Stimulated activated CD4-positive, alpha-beta T cell treated with anti-CD3 and anti-CD28 coated beads, Interleukin-15, amount 100 ng/mL, for 1 hour (primary cell): ENCODE measurements around the gene CMTM4.
"Not testable (repeated sequence)": the region's sequence is repeated elsewhere in the genome, so short reads cannot be mapped to it uniquely, and the experiment has no call there.

ENCODE experiments used
- DNase-seq, 2 donors: peaks; one replicate each; pipeline ENCODE4 v3.0.0-alpha.2; 2020; ENCODE audit warnings: low read depth in 1 of 2, low spot score in 1 of 2

The CMTM4 gene

DNA sequence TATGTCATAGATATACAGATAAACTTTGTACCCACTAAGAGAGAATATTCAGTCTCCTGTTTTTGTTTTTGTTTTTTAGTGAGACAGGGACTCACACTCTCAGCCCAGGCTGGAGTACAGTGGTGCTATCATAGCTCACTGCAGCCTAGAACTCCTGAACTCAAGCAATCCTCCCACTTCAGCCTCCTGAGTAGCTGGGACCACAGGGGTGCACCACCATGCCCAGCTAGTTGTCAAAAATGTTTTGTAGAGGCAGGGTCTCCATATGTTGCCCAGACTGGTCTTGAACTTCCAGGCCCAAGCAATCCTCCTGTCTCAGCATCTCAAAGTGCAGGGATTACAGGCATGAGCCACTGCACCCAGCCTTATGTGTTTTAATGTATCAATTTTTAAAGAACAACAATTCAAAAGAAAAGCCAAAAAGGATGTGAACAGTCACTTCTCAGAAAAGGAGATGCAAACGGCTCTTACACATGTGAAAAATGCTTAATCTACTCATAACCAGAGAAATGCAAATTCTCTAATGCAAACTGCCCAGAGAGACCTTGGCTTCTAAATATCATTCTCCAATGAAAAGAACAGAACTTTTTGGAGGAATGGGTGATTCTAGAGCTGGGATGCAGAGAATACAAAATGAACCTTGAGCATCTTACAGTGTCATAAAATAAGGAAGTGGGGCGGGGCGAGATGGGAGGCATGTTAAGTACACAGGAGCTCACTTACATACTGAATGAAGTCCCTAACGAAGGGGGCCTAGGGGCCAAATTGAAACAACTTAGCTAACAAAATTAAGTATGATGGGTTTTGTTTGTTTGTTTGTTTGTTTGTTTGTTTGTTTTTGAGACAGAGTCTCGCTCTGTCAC, 99.3 kb downstream of the CMTM4 start:
- DNase-seq = no peak

DNA sequence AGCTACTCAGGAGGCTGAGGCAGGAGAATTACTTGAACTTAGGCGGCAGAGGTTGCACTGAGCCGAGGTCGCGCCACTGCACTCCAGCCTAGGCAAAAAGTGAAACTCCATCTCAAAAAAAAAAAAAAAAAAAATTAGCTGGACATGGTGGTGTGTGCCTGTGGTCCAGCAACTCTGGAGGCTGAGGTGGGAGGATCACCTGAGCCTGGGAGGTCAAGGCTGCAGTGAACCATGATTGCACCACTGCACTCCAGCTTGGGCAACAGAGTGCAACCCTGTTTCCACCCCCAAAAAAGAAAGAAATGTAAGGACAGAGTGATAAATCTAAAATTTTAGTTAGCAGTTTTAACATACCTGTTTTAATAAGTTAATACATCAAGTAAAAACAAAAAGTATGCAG, 100.0 kb downstream of the CMTM4 start:
- DNase-seq = not testable (repeated sequence)

DNA sequence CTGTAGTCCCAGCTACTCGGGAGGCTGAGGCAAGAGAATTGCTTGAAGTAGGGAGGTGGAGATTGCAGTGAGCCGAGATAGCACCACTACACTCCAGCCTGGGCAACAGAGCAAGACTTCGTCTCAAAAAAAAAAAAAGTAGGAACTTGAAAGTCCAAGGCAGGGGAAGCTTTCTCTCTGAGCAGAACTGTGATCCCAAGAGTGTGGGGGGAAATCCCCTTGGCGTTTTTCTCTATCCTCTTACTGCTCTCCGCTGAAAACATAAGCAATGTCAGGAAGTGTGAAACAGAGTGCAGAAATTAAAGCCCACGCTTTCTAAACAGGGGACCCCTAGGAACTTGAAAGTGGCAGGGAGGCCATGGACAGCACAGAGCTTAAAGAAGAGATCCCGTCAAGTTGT, 101.8 kb downstream of the CMTM4 start:
- no peak for DNase-seq

DNA sequence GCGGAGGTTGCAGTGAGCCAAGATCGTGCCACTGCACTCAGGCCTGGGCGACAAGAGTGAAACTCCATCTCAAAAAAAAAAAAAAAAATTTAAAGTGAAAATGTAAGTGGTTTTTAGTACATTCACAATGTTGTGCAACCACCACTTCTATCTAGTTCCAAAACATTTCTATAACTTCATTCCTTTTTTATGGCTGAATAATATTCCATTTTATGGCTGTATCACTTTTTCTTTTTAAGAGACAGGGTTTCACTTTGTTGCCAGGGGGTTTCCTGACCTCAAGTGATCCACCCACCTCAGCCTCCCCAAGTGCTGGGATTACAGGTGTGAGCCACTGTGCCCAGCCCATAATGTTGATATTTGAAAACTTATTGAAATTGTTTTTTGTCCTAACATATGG, 103.7 kb downstream of the CMTM4 start:
- DNase-seq = no peak

DNA sequence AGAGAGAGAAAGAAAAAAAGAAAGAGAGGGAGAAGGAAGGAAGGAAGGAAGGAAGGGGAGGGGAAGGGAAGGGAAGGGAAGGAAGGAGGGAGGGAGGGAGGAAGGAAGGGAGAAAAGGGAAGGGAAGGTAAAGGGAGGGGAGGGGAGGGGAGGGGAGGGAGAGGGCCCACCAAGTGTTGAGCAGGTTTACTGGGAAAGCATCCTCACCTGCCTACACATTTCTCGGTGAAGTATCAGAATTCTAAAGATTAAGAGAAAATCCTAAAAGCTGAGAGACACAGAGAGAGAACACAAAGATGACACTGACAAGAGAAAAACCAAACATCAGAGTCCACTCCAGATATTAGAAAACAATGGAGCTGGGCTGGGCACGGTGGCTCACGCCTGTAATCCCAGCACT, 104.3 kb downstream of the CMTM4 start:
- no peak for DNase-seq

DNA sequence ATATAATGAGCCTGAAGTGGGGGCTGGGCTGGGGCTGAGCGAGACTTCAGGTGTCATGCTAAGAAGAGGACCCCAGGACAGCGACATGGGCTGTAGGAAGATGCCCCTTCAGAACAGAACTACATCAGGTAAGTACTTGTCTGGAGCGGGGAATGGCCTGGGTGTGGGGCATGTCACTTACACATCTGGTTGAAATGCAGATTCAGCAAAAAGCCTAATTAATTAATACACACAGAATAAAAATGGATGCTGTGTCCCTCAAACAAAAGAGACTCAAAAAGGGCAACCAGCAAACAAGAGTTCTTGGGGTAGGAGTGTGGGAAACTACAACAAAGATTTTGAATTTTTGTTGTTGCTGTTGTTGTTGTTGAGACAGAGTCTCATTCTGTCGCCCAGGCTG, 105.5 kb downstream of the CMTM4 start:
- DNase-seq = no peak

DNA sequence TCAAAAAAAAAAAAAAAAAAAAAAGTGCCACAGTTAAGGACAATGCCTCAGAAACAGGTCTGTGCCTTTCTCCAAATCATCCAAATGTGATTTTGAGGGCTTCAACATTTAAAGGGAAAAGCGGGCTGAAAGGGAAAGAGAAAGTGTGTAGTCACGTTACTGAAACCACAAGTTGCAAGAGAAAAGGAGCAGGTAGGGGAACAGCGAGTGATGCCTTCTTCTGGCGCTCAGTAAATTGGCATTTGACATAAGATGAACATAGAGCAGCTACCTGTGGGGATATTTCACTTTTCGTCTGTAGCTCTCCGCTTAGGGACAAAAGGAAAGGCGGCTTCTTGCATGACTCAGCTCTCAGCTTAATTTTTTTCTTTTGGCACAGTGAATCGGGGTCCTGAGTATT, 106.2 kb downstream of the CMTM4 start:
- no peak for DNase-seq

DNA sequence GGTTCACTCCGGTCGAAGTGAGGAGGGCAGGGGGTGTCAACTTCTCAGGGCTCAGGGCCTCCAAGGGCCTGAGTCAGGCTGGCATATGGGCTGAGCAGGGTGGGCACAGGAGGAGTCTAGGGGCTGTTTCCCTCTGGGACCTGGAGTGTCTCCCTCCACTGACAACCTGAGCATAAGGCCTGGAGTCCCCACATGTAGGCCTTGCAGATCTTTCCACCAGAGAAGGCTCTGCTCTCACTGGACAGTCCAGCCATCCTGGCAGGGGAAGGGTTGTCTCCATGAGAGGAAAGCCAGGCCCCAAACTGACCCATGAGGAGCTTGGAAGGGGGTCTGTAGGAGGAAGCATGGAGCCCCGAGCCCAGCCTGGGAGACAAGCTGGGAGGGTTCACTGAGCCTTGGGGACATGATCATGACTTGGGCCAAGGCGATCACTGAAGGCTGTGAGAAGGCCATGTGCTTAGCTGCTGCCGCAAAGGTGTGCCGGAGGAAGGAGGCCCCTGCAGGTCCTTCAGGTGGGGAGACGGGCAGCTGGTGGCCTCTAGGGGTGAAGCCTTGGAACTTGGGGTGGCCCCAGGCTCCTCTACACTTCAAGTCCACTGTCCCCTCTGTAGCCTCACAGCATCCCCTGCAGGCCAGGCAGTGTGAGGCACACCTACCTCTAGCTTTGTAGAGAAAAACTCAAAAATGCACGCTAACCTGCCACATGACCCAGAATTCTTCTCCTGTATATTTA, 107.4 kb downstream of the CMTM4 start:
- DNase-seq = peak; percentile 21 to 48

DNA sequence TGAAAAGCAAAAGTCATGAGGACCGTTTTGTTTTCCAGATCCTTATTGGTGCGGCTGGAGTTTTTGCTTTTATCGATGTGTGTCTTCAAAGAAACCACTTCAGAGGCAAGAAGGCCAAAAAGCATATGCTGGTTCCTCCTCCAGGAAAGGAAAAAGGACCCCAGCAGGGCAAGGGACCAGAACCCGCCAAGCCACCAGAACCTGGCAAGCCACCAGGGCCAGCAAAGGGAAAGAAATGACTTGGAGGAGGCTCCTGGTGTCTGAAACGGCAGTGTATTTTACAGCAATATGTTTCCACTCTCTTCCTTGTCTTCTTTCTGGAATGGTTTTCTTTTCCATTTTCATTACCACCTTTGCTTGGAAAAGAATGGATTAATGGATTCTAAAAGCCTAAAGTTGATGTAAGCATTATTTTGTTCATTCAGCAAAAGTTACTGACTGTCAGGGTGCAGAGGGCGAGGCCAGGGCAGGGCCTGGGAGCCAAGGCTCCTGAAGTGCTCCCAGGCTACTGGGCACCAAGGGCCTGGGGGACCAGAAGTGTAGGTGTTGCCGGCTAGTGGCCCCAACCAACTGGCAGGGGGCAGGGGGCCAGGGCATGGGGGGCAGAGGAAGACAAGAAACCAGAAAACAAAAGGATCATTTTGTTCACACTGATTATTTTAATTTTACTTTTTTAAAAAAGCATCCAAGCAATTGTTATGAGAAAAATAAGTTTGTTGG, 108.5 kb downstream of the CMTM4 start:
- no peak for DNase-seq

DNA sequence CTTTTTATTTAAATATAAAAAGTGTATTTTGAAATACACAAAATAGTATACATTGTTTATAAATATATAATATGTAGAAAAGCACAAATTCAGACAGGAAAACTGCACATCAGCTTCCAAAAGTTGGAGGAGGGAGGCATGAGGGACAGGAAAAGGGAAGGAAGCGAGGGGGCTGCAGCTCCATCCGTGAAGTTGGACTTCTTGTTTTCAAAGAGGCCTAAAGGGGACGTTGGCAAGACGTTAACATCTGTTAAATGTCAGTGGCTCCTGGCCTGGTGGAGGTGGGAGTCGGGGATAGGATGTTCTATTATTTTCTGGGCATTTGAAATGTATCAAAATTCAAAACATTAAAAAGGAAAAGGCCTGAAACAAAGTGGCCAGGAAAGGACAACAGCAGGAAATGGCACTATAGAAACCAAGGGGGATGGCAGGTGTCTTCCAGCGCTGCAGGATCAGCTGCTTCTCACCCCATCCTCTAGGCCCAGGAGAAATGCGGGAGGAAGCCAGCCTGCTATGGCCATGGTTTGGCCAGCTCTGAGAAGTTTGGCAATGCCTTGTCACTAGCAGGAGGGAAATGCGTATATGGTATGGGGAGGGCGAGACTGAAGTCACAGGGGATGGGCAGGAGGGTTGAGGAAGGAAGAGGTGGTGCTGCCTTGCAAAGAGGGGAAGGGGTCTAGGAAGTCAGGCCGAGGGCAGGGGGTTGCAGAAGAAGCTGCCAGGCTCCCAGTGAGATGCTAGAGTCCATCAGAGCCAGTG, 110.9 kb downstream of the CMTM4 start:
- DNase-seq = no peak

DNA sequence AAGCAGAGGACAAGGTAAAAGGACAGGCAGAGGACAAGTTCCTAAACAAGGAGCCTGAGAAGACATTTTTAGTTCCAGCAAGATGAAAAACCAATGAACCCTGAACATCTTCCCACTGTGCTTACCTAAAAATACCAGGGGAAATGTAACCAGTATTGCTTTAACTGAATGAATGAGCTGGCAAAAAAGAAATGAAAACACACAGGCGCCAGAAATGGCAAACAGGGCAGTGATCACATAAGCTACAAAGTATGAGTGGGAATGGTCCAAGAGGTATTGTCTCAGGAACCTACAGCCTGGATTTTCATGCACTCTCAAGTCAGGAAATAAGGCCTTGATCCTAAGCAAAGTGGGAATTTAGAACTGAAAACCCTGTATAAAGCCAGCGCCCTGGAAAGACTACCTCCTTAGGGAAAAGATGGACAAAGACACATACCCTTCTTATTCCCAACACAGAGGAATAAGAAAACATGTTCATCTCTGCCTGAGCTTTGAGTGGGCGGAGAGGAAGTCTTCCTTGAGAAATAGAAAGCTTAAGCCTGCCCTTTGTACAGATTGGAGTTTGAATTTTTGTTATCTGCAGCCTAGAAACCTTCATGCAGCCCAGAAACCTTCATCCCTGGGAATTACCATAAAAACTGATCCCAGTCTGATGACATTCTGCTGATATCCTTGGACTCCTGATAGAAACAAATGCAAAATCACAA, 115.1 kb downstream of the CMTM4 start:
- DNase-seq = no peak

DNA sequence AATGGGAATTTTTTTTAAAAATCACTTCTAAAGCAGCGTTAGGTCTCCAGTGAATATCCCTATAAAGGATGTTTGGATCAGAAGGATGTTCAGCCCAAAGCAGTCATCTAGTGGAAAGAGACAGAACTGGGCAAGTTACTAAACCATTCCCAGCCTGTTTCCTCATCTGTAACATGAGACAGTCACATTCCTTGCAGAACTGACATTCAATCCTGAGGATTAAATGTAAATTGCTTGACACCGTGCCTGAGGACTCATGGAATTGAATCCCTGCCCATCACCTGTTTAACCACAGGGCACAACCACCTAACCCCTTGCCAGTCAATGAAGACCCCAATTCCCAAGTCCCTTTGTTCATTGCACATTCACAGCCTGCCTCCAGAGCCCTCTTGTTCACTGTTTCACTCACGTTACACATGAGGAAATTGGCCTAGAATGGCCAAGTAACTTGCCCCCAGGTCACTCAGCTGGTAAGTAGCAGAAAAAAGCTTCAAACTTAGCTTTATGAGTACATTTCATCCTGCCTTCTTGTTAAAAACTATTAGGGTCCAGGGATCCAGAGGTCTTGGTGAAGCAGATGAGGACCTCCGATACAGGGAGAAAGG, 115.8 kb downstream of the CMTM4 start:
- no peak for DNase-seq

DNA sequence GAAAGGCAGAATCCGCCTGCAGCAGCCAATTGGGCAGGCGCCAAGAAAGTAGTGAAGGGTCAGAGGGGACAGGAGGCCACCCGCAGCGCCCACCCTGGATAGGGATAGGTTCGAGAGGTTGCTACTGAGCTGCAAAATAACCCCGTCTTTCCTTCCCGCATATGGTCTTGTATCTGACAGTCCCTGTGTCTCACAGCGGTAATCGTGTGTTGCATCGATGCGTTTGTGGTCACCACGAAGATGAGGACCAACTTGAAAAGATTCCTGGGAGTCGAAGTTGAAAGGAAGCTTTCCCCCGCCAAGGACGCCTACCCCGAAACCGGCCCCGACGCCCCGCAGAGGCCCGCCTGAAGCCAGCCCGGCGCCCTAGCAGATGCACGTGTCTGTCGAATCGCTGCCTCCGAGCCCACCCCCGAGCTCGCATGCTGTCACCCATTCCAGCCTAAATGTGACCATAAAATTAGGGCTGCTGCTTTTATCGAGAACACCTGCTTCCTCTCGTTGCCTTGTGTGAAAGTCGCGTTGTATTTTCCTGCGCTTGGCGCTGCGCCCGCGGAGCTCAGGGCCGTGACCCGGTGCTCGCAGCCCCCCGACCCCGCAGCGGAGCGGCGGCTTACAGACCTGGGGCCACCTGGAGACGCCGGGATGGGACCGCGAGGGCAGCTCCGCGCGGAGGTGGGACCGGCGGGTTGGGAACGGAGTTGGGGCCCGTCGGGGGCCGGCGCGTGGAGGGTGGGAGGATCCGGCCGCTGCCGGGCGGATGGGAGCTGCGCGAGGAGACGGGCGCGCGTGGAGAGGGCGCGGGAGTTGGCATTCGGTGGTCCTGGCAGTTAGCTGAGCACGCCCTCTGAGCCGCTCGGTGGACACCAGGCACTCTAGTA, 117.7 kb downstream of the CMTM4 start, which contains the start of gene CMTM2:
Gene CMTM2 (plus strand): TSS at position 813 of the 881 bp plus-strand sequence. CDS start 145 bp downstream, outside the sequence.
- DNase-seq = peak in 1 of 2 donors; percentile 20

DNA sequence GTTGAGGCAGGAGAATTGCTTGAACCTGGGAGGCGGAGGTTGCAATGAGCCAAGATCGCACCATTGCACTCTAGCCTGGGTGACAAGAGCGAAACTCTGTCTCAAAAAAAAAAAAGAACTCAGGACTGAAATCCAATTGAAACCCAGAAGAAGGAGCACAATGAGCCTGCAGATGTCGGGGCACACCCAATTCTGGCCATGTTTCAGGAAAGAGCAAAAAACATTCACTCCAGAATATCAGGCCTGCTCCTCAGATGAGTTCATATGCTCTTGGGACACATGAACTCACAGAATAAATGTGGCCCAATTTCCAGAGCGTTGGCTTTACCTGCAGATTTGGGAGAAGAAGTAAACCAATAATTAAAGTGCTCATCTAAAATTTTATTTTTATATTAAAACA, 120.2 kb downstream of the CMTM4 start:
- DNase-seq = no peak

DNA sequence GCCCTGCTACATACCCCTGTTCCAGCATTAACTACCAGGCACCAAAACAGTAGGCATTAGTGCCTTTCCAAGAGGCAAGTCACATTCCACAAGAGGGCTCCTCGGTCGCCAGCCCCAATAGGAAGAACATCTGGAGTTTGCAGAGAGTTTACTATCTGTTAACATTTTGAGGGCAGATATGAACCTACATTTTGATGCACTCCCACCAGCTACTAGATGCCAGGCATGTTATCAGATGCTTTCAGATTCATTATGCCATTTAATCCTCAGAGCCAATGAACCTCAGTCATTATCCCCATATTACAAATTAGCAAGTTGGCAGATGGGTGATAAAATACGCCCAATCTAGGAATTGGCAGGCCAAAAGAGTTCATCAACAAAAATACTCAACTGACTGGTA, 121.5 kb downstream of the CMTM4 start:
- DNase-seq = no peak

DNA sequence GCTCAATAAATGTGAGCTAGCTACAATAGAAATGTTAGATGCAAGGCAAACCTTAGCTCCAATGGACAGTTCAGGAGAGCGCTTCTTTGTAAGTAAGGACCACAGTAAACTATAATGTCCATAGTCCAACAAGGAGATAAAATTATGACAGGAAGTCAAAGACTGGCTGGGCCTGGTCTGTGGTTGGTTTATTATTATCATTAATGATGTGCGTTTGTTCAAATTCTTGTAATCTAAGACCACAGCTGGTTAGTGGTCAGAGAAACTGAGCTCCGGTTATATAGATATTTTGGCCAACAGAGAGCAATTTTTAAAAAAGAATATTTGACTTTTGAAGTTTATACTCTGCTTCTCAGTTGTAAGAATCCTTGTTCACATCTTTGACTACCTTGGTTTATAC, 122.0 kb downstream of the CMTM4 start:
- no peak for DNase-seq

DNA sequence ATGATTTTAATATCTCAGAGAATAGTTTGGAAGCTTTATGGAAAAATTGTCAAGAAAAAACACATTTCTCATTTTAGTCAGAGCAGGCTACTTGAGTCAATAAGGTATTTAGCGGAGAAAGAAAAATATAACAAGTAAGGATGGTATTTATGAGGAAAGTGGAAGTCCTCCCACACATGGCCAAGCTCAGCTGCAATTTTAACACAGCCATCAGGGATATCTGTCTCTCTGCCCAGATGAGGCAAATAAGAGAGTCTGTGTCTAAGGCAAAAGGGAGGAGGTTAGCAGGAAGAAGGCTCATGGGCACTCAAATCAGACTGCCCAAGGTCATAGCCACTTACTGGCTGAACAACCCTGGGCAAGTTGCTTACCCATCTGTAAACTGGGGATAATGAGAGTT, 122.5 kb downstream of the CMTM4 start:
- no peak for DNase-seq

DNA sequence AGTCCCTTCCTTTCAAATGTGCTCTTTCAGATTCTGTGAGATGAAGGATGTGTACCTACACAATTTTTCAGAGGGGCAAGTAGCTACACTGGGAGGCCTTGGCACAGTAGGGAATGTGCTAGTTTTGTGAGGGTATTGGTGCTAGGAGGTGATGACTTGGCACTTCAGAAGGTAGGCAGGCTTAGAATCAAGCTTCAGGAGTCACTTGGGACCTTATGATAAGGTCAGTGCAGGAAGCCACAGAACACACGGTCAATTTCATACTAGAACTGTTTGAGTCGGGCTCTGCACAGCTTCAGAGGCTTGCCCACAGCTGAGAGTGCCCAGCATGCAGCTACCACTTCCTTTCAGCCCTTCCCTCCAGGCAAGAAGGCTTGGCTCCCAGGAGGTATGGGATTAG, 124.2 kb downstream of the CMTM4 start:
- no peak for DNase-seq

DNA sequence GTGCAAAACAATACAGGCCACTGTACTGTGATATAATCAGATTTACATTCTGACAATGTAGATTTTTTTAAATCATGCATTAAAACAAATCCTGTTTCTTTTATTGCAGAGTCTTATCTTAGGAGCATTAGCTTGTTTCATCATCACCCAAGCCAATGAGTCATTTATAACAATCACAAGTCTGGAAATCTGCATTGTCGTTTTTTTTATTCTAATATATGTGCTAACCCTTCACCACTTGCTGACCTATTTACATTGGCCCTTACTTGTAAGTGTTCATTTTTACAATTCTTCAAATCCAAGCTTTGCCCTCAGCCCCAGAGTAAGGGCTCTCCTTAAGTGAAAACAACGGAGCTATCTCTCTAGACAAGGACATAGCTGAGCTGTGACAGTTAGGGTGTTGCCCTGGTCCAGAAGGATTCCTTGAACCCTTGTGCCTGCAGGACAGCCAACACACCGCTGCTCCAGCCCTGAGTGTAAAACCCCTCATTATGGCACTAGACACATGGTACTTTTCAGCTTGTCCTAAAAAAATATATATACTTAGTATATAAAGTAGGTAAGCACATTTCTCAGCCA, 126.6 kb downstream of the CMTM4 start:
- no peak for DNase-seq
